RWPE2 (cell line): ENCODE results near the gene RNF151.

Source experiments
- ATAC-seq: fragments of 200-7000 bp; cut with Tn5 transposase; 3 replicates; pipeline ENCODE4 v1.9.1; 2021; ENCODE audit warnings: low read depth
- DNase-seq: peaks from one replicate; pipeline ENCODE4 v3.0.0-alpha.2; 2020; ENCODE audit warnings: low spot score
- H3K27ac ChIP-seq: fragments of 450-650 bp; 2 replicates; pipeline ENCODE4 v1.5.1; 2017; ENCODE audit warnings: mild to moderate bottlenecking; ENCODE audit not compliant: poor library complexity, severe bottlenecking
- H3K27me3 ChIP-seq: fragments of 250-450 bp; sonication (Bioruptor Pico); 2 replicates; pipeline ENCODE4 v1.5.1; 2021; ENCODE audit warnings: mild to moderate bottlenecking, moderate library complexity; ENCODE audit not compliant: insufficient read depth, poor library complexity, severe bottlenecking
- H3K36me3 ChIP-seq: fragments of 250-450 bp; sonication (Bioruptor Pico); 2 replicates; pipeline ENCODE4 v1.5.1; 2020; ENCODE audit warnings: low read depth, mild to moderate bottlenecking, moderate library complexity
- H3K4me1 ChIP-seq: fragments of 250-450 bp; sonication (Bioruptor Pico); 2 replicates; pipeline ENCODE4 v1.5.1; 2021; ENCODE audit warnings: mild to moderate bottlenecking, moderate library complexity; ENCODE audit not compliant: insufficient read depth, poor library complexity, severe bottlenecking
- H3K4me3 ChIP-seq: fragments of 250-450 bp; sonication (Bioruptor Pico); 2 replicates; pipeline ENCODE4 v1.5.1; 2021; ENCODE audit warnings: mild to moderate bottlenecking, moderate library complexity; ENCODE audit not compliant: severe bottlenecking
- H3K9me3 ChIP-seq: fragments of 250-450 bp; sonication (Bioruptor Pico); 2 replicates; pipeline ENCODE4 v1.5.1; 2021; ENCODE audit warnings: mild to moderate bottlenecking, moderate library complexity; ENCODE audit not compliant: severe bottlenecking
- TF ChIP-seq, protein P1 (sequence below): fragments of 450-650 bp; IDR thresholded peaks from one replicate; pipeline ENCODE4 v1.5.1; 2017; ENCODE audit warnings: mild to moderate bottlenecking, moderate library complexity; ENCODE audit not compliant: poor library complexity, severe bottlenecking

The RNF151 gene

DNA sequence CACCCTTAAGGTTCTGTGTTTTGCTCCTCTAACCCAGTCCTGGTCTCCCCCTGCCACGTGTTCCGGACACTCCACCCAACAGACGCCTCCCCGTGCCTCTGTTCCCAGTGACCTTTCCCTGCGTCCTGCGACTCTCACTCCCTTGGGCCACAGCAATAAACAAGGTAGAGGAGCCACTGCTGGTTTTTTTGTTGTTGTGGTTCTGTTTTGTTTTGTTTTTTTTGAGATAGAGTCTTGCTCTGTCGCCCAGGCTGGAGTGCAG is 49.2 kb downstream of the RNF151 start:
- Histone ChIP-seq H3K27ac (peak overlapping the region; percentile 53), H3K27me3 (peaks cover 16% of the 10 kb centered on the region), H3K4me1 (peaks cover 10% of the 10 kb centered on the region), H3K9me3 (no peaks in the 10 kb centered on the region), H3K4me3 (no peak overlapping the region), H3K36me3 (no peaks in the 10 kb centered on the region)
- TF ChIP-seq, protein P1, sequence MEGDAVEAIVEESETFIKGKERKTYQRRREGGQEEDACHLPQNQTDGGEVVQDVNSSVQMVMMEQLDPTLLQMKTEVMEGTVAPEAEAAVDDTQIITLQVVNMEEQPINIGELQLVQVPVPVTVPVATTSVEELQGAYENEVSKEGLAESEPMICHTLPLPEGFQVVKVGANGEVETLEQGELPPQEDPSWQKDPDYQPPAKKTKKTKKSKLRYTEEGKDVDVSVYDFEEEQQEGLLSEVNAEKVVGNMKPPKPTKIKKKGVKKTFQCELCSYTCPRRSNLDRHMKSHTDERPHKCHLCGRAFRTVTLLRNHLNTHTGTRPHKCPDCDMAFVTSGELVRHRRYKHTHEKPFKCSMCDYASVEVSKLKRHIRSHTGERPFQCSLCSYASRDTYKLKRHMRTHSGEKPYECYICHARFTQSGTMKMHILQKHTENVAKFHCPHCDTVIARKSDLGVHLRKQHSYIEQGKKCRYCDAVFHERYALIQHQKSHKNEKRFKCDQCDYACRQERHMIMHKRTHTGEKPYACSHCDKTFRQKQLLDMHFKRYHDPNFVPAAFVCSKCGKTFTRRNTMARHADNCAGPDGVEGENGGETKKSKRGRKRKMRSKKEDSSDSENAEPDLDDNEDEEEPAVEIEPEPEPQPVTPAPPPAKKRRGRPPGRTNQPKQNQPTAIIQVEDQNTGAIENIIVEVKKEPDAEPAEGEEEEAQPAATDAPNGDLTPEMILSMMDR = no peak
- DNase-seq = no peak
- no peak for ATAC-seq

DNA sequence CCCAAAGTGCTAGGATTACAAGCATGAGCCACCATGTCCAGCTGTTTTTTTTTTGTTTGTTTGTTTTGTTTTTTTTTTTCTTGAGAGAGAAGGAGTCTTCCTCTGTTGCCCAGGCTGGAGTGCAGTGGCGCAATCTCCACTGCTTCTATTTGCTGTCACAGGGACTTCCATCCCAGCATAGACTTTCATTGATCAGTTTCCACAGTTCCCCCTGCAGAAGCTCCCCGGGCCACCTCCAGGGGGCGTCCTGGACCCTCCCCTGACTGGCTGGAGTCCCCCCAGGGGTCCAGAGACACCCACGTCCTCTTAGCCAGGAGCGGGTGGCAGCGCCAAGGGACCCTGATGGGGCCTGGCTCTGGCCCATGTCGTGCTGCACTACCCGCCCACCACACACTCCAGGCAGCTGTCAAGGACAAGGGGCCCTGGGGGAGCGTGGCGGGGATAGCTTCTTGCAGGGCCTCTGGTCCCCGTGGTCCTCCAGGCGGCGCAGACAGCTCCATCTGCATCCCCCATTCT is 49.8 kb downstream of the RNF151 start:
- no peak overlapping the region for H3K4me3 ChIP-seq
- no peak for ATAC-seq
- no peaks in the 10 kb centered on the region for H3K36me3 ChIP-seq
- TF ChIP-seq, protein P1 = peak; percentile 13
- H3K9me3 ChIP-seq = no peaks in the 10 kb centered on the region
- peaks cover 10% of the 10 kb centered on the region for H3K4me1 ChIP-seq
- no peak for DNase-seq
- H3K27ac ChIP-seq = no peak overlapping the region
- peaks cover 18% of the 10 kb centered on the region for H3K27me3 ChIP-seq
